GM12878 (cell line): ENCODE data around the gene PLSCR1. TPM values are rescaled to one million over a fixed set of nuclear protein-coding genes. Genes with fewer than 3 reads are reported as not detected.

Experiments used
- ATAC-seq: fragments of 200-7000 bp; cut with Tn5 transposase; 3 replicates; pipeline ENCODE4 v1.9.1; 2020; ENCODE audit warnings: mild to moderate bottlenecking, moderate library complexity
- BruUV-seq: library from RNA; stranded (reverse); fragments of 400-500 nt; replicated peaks from 2 replicates; lab custom pipeline; 2021; lab: Mats Ljungman, UMichigan
- CTCF ChIA-PET: fragments of 300-600 bp; sonication (Branson Sonifier 250); formaldehyde crosslinking; extraction: SDS; loops from one replicate; lab custom pipeline; 2021; ENCODE audit warnings: inconsistent platforms; lab: Yijun Ruan, JAX
- POLR2A ChIA-PET: fragments of 350-600 bp; formaldehyde crosslinking; extraction: SDS; loops from one replicate; lab custom pipeline; 2021; ENCODE audit warnings: inconsistent platforms; lab: Charles Lee
- RAD21 ChIA-PET: fragments of 300-600 bp; sonication (Branson Sonifier 250); formaldehyde crosslinking; loops from one replicate; lab custom pipeline; 2023; ENCODE audit warnings: antibody characterized with exemption; ENCODE audit not compliant: unreplicated experiment; lab: Charles Lee
- SMC1A ChIA-PET: fragments of 300-600 bp; sonication (Branson Sonifier 250); formaldehyde crosslinking; loops from one replicate; lab custom pipeline; 2023; ENCODE audit not compliant: unreplicated experiment, uncharacterized antibody; lab: Charles Lee
- DNase-seq: peaks from one replicate; pipeline ENCODE4 v3.0.0-alpha.2; 2011; ENCODE audit warnings: low read depth, low spot score
- FAIRE-seq: peaks from 3 replicates; lab custom pipeline; 2011; peaks lifted over from hg19 to GRCh38; lab: Jason Lieb, UNC
- H2AFZ ChIP-seq: 2 replicates; pipeline ENCODE4 v1.6.0; 2011; ENCODE audit warnings: low read depth, low read length, control low read depth; ENCODE audit not compliant: control insufficient read depth
- H3K27ac ChIP-seq: 2 replicates; pipeline ENCODE4 v1.5.1; 2011; ENCODE audit warnings: control low read depth; ENCODE audit not compliant: control insufficient read depth, insufficient read depth
- H3K27me3 ChIP-seq, 2 experiments: replicated peaks in 1 of 2; 2 replicates each; pipeline versions ENCODE4 v1.6.0 to v1.6.1; 2011; ENCODE audit warnings: low read length in 1 of 2; ENCODE audit not compliant: control insufficient read depth in 2 of 2, insufficient read depth in 2 of 2
- H3K36me3 ChIP-seq, 2 experiments: 2 replicates each; pipeline ENCODE4 v1.5.1; 2011; ENCODE audit warnings: low read length in 1 of 2; ENCODE audit not compliant: control insufficient read depth in 2 of 2, insufficient read depth in 2 of 2
- H3K4me1 ChIP-seq: 2 replicates; pipeline ENCODE4 v1.6.1; 2011; ENCODE audit warnings: mild to moderate bottlenecking, low read length, moderate library complexity, mixed read lengths; ENCODE audit not compliant: control insufficient read depth, insufficient read depth
- H3K4me2 ChIP-seq: 2 replicates; pipeline ENCODE4 v1.6.0; 2011; ENCODE audit warnings: control low read depth; ENCODE audit not compliant: control insufficient read depth, insufficient read depth
- H3K4me3 ChIP-seq: fragments of 200-600 bp; sonication (generic); 2 replicates; pipeline ENCODE4 v1.5.1; 2016
- H3K79me2 ChIP-seq: 2 replicates; pipeline ENCODE4 v1.6.0; 2011; ENCODE audit warnings: low read length; ENCODE audit not compliant: control insufficient read depth, insufficient read depth
- H3K9ac ChIP-seq: 2 replicates; pipeline ENCODE4 v1.8.0; 2011; ENCODE audit warnings: low read length, control low read depth, mixed read lengths; ENCODE audit not compliant: control insufficient read depth, insufficient read depth
- H3K9me3 ChIP-seq: replicated peaks from 3 replicates; pipeline ENCODE4 v1.5.1; 2011; ENCODE audit warnings: mild to moderate bottlenecking, low read length; ENCODE audit not compliant: control insufficient read depth, insufficient read depth
- H4K20me1 ChIP-seq: 2 replicates; pipeline ENCODE4 v1.6.0; 2011; ENCODE audit not compliant: control insufficient read depth, insufficient read depth
- CBX3 ChIP-seq: fragments of 200-600 bp; sonication (generic); IDR thresholded peaks from 2 replicates; pipeline ENCODE4 v1.6.1; 2016; ENCODE audit warnings: low read depth, borderline replicate concordance
- CREB1 ChIP-seq: IDR thresholded peaks from 2 replicates; pipeline ENCODE4 v1.6.1; 2012; ENCODE audit warnings: low read depth, mild to moderate bottlenecking, inconsistent platforms
- GATAD2B ChIP-seq: fragments of 450-650 bp; conservative IDR thresholded peaks from 2 replicates; pipeline ENCODE4 v1.6.1; 2017; ENCODE audit warnings: low read depth, mild to moderate bottlenecking, moderate library complexity
- POLR2AphosphoS2 ChIP-seq: IDR thresholded peaks from 2 replicates; pipeline ENCODE4 v1.6.1; 2011; ENCODE audit warnings: low read depth, mild to moderate bottlenecking, low read length, improper control_type of control experiment, moderate library complexity
- WGBS: methylation state at CpG from one replicate; pipeline ENCODE4 v1.1.6; 2016; ENCODE audit warnings: low lambda C conversion rate; ENCODE audit not compliant: insufficient replicate concordance, insufficient coverage; ENCODE audit errors: missing lambda C conversion rate; 5-methylcytosine and 5-hydroxymethylcytosine counted together
- in situ Hi-C: fragments of 300-500 bp; cut with MboI; formaldehyde crosslinking; loops from 9 replicates; pipeline ENCODE4 v1.14.3; 2018; ENCODE audit warnings: mixed read lengths
- intact Hi-C: fragments of 100-400 bp; cut with micrococcal nuclease; formaldehyde crosslinking; loops from one replicate; pipeline ENCODE4 v1.14.2; 2022; ENCODE audit not compliant: unreplicated experiment
- polyA plus RNA-seq, 11 experiments: library from polyadenylated mRNA; depleted of rRNA in 4 of 11; unstranded in 6 of 11; stranded (reverse) in 5 of 11; fragments of >200 nt; fragmentation: Nextera tagmentation in 4 of 11; fragmentation: Illumina TruSeq in 1 of 11; extraction: Ambion mirVana in 4 of 11; extraction: Trizol in 1 of 11; gene quantifications; 1 replicate in 1 of 11; 2 replicates in 10 of 11; pipeline versions ENCODE4 v1.2.1 to v1.2.3, GENCODE V29; 2011 to 2016; ENCODE audit warnings: inconsistent platforms in 2 of 11, missing spikeins in 2 of 11, low read depth in 1 of 11
- total RNA-seq, 4 experiments: library from RNA; depleted of rRNA in 3 of 4; stranded (reverse); fragments of >200 nt in 3 of 4; fragmentation: Illumina TruSeq in 1 of 4; extraction: Trizol in 1 of 4; gene quantifications; 2 replicates each; pipeline versions ENCODE4 v1.2.1 to v1.2.3, GENCODE V29; 2013 to 2021
- TF ChIP-seq, protein P1 (sequence below): IDR thresholded peaks from 2 replicates; pipeline ENCODE4 v1.6.1; 2012; ENCODE audit warnings: improper control_type of control experiment, low read depth, low read length; ENCODE audit not compliant: insufficient replicate concordance

The PLSCR1 gene
- total and polyA plus RNA-seq, 10 of the 15 experiments (the other 5 are each of a cell fraction or from before 2014, with no cell fraction given) = 35.4 to 77.8 (median 41.1) TPM

DNA sequence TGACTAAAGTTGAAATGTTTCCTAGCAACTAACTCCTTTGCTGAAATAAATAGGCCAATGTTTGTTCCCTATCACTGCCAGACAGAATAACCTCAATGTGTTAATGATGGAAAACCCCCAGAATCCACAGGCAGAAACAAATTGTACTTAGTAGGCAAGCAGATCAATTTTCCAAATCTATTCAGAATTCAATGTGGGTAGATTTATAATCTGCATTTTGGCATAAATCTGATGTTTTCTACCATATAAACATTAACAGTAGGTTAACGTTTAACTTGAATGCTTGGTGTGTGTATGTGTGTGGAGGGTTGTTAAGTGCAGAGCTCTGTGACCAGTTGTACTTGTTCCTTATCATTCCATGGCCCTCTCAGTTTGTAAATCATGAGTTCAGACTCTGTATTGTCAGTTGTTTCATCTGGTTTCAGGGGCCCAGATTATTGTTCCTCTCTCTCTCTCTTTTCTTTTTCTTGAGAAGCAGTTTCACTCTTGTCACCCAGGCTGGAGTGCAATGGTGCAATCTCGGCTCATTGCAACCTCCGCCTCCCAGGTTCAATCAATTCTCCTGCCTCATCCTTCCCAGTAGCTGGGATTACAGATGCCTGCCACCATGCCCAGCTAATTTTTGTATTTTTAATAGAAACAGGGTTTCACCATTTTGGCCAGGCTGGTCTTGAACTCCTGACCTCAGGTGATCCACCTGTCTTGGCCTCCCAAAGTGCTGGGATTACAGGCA lies 32.8 kb downstream of the PLSCR1 start:
- no TSS peak for BruUV-seq
- H3K27me3 ChIP-seq = no peaks in the 10 kb centered on the region
- RAD21 ChIA-PET = no interaction called here
- H3K4me2 ChIP-seq = no peak overlapping the region
- no peak overlapping the region for H3K9ac ChIP-seq
- in situ Hi-C loops (no loop called here), intact Hi-C loops (no loop called here)
- DNase-seq = no peak
- SMC1A ChIA-PET = interaction anchor here (1.0 to 1.2 kb wide), 2 partner anchors 14 to 16 kb away, joined by 3 read pairs; no protein-coding TSS in a partner anchor
- POLR2A ChIA-PET = no interaction called here
- no peaks in the 10 kb centered on the region for H3K4me1 ChIP-seq
- FAIRE-seq = no peak
- no peak for ATAC-seq
- no peak overlapping the region for H3K27ac ChIP-seq
- H4K20me1 ChIP-seq = no peaks in the 10 kb centered on the region
- 67% methylated on average over 3 of the region's 3 CpGs for WGBS
- no peak overlapping the region for H2AFZ ChIP-seq
- CTCF ChIA-PET = interaction anchor here (0.7 kb wide), 1 partner anchor 12 kb away, joined by 4 read pairs; no protein-coding TSS in a partner anchor
- TF ChIP-seq POLR2AphosphoS2 (no peak), CBX3 (no peak), CREB1 (no peak), GATAD2B (no peak)
- TF ChIP-seq, protein P1, sequence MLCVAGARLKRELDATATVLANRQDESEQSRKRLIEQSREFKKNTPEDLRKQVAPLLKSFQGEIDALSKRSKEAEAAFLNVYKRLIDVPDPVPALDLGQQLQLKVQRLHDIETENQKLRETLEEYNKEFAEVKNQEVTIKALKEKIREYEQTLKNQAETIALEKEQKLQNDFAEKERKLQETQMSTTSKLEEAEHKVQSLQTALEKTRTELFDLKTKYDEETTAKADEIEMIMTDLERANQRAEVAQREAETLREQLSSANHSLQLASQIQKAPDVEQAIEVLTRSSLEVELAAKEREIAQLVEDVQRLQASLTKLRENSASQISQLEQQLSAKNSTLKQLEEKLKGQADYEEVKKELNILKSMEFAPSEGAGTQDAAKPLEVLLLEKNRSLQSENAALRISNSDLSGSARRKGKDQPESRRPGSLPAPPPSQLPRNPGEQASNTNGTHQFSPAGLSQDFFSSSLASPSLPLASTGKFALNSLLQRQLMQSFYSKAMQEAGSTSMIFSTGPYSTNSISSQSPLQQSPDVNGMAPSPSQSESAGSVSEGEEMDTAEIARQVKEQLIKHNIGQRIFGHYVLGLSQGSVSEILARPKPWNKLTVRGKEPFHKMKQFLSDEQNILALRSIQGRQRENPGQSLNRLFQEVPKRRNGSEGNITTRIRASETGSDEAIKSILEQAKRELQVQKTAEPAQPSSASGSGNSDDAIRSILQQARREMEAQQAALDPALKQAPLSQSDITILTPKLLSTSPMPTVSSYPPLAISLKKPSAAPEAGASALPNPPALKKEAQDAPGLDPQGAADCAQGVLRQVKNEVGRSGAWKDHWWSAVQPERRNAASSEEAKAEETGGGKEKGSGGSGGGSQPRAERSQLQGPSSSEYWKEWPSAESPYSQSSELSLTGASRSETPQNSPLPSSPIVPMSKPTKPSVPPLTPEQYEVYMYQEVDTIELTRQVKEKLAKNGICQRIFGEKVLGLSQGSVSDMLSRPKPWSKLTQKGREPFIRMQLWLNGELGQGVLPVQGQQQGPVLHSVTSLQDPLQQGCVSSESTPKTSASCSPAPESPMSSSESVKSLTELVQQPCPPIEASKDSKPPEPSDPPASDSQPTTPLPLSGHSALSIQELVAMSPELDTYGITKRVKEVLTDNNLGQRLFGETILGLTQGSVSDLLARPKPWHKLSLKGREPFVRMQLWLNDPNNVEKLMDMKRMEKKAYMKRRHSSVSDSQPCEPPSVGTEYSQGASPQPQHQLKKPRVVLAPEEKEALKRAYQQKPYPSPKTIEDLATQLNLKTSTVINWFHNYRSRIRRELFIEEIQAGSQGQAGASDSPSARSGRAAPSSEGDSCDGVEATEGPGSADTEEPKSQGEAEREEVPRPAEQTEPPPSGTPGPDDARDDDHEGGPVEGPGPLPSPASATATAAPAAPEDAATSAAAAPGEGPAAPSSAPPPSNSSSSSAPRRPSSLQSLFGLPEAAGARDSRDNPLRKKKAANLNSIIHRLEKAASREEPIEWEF = no peak
- H3K36me3 ChIP-seq = peaks cover 0 to 6% of the 10 kb centered on the region in 2 experiments; a peak in 3 of 4 replicates
- no peaks in the 10 kb centered on the region for H3K79me2 ChIP-seq
- no peaks in the 10 kb centered on the region for H3K9me3 ChIP-seq
- H3K4me3 ChIP-seq = no peak overlapping the region
